Hepatocyte (in vitro differentiated cells): ENCODE measurements around the gene PLXND1.

Source experiments
- EZH2 ChIP-seq: fragments of 200-600 bp; sonication (generic); IDR thresholded peaks from 2 replicates; pipeline ENCODE4 v1.6.1; 2016; ENCODE audit warnings: antibody characterized with exemption, mild to moderate bottlenecking, borderline replicate concordance
- EZH2phosphoT487 ChIP-seq: fragments of 200-600 bp; sonication (generic); IDR thresholded peaks from one replicate; pipeline ENCODE4 v1.6.1; 2018; ENCODE audit warnings: antibody characterized with exemption, mild to moderate bottlenecking, low read depth, moderate library complexity; ENCODE audit not compliant: unreplicated experiment, severe bottlenecking
- TF ChIP-seq, protein P1 (sequence below): fragments of 200-600 bp; sonication (generic); IDR thresholded peaks from 2 replicates; pipeline ENCODE4 v1.5.1; 2016; ENCODE audit warnings: antibody characterized with exemption, mild to moderate bottlenecking; ENCODE audit not compliant: poor library complexity

DNA sequence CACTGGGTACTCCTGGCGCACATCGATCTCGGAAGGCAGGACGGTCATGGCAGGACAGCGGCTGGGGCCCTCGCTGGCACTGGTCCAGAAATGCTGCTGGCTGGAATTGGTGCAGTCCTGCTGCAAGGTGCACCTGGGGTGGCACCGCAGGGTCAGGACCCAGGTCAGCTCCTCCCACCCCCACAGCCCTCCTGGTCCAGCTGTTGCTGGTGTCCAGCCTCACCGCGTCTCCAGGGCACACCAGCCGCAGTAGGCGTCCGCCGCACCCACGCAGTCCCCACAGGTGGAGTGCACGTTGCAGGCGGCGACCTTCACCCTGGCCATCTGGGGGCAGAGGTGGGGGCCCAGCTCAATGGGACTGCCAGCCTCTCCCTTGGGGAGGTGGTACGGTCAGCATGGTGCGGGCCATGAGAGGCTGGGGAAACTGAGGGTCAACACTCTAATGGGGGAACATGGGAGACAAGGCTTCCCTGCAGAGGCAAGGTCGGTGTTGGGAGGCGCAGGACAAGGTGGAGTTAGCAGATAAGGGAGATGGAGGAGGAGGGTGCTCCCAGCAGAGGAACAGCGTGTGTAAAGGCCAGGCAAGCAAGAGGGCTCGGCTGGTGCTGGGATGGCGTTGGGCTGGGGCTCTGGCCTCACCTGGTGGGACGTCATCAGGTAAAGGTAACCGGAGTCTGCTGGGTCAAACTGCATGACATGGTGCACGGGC lies 20.4 kb downstream of the PLXND1 start:
- TF ChIP-seq, protein P1, sequence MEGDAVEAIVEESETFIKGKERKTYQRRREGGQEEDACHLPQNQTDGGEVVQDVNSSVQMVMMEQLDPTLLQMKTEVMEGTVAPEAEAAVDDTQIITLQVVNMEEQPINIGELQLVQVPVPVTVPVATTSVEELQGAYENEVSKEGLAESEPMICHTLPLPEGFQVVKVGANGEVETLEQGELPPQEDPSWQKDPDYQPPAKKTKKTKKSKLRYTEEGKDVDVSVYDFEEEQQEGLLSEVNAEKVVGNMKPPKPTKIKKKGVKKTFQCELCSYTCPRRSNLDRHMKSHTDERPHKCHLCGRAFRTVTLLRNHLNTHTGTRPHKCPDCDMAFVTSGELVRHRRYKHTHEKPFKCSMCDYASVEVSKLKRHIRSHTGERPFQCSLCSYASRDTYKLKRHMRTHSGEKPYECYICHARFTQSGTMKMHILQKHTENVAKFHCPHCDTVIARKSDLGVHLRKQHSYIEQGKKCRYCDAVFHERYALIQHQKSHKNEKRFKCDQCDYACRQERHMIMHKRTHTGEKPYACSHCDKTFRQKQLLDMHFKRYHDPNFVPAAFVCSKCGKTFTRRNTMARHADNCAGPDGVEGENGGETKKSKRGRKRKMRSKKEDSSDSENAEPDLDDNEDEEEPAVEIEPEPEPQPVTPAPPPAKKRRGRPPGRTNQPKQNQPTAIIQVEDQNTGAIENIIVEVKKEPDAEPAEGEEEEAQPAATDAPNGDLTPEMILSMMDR = no peak
- TF ChIP-seq EZH2 (no peak), EZH2phosphoT487 (no peak)
